K562 (cell line): ENCODE data around the gene IARS2. TPM values are rescaled to one million over a fixed set of nuclear protein-coding genes. Genes with fewer than 3 reads are reported as not detected.

Experiments
- ADNP ChIP-seq: fragments of 200-800 bp; sonication (Bioruptor generic); IDR thresholded peaks from 2 replicates; pipeline ENCODE4 v1.6.1; 2016; ENCODE audit warnings: missing genetic modification characterization, missing compliant biosample characterization
- CBX1 ChIP-seq: sonication (generic); IDR thresholded peaks from 2 replicates; pipeline ENCODE4 v1.6.1; 2016; ENCODE audit warnings: antibody characterized with exemption, low read depth, mild to moderate bottlenecking
- CHD1 ChIP-seq: fragments of 200-600 bp; sonication (generic); IDR thresholded peaks from one replicate; pipeline ENCODE4 v1.6.1; 2012; ENCODE audit warnings: mild to moderate bottlenecking, moderate library complexity, low read length, inconsistent platforms
- EHMT2 ChIP-seq: fragments of 450-650 bp; IDR thresholded peaks from 2 replicates; pipeline ENCODE4 v1.6.1; 2018; ENCODE audit warnings: antibody characterized with exemption
- ETS2 ChIP-seq: IDR thresholded peaks from 2 replicates; pipeline ENCODE4 v1.6.1; 2016; ENCODE audit warnings: borderline replicate concordance, missing genetic modification characterization, mild to moderate bottlenecking, moderate library complexity, missing compliant biosample characterization; ENCODE audit not compliant: poor library complexity, severe bottlenecking
- EZH2 ChIP-seq: IDR thresholded peaks from 2 replicates; pipeline ENCODE4 v1.6.1; 2012; ENCODE audit warnings: low read depth, mild to moderate bottlenecking, inconsistent platforms, low read length, borderline replicate concordance
- HDGF ChIP-seq: fragments of 450-650 bp; IDR thresholded peaks from 2 replicates; pipeline ENCODE4 v1.6.1; 2016
- HNRNPLL ChIP-seq: fragments of 200-400 bp; formaldehyde crosslinking; IDR thresholded peaks from 2 replicates; pipeline ENCODE4 v1.6.1; 2017; ENCODE audit warnings: low read length, low read depth, mild to moderate bottlenecking; ENCODE audit not compliant: poor library complexity, severe bottlenecking
- L3MBTL2 ChIP-seq: fragments of 450-650 bp; IDR thresholded peaks from 2 replicates; pipeline ENCODE4 v1.6.1; 2016; ENCODE audit warnings: mild to moderate bottlenecking, moderate library complexity
- MTA3 ChIP-seq: fragments of 450-650 bp; formaldehyde crosslinking; IDR thresholded peaks from 2 replicates; pipeline ENCODE4 v1.6.1; 2017; ENCODE audit warnings: mild to moderate bottlenecking, borderline replicate concordance
- NCOR1 ChIP-seq: fragments of 450-650 bp; IDR thresholded peaks from 2 replicates; pipeline ENCODE4 v1.6.1; 2016; ENCODE audit warnings: mild to moderate bottlenecking, moderate library complexity
- NEUROD1 ChIP-seq: fragments of 150-350 bp; IDR thresholded peaks from 2 replicates; pipeline ENCODE4 v1.6.1; 2014; ENCODE audit warnings: borderline replicate concordance, low read length, low read depth; ENCODE audit not compliant: partially characterized antibody
- RBM17 ChIP-seq: fragments of 200-400 bp; formaldehyde crosslinking; IDR thresholded peaks from 2 replicates; pipeline ENCODE4 v1.6.1; 2017; ENCODE audit warnings: low read depth, mild to moderate bottlenecking, low read length, borderline replicate concordance
- RBM39 ChIP-seq: fragments of 200-400 bp; formaldehyde crosslinking; optimal IDR thresholded peaks from 2 replicates; pipeline ENCODE3; 2018; ENCODE audit warnings: low read depth, low read length
- RNF2 ChIP-seq: sonication (generic); IDR thresholded peaks from 2 replicates; pipeline ENCODE4 v1.6.1; 2016
- SOX6 ChIP-seq: fragments of 450-650 bp; IDR thresholded peaks from 2 replicates; pipeline ENCODE4 v1.6.1; 2014; ENCODE audit warnings: mild to moderate bottlenecking
- SREBF1 ChIP-seq: fragments of 150-350 bp; IDR thresholded peaks from 2 replicates; pipeline ENCODE4 v1.6.1; 2014; ENCODE audit warnings: antibody characterized with exemption, low read depth, low read length, borderline replicate concordance
- SRSF1 ChIP-seq: fragments of 200-400 bp; formaldehyde crosslinking; IDR thresholded peaks from 2 replicates; pipeline ENCODE4 v1.6.1; 2017; ENCODE audit warnings: mild to moderate bottlenecking, low read depth, low read length, moderate library complexity
- ZNF224 ChIP-seq: sonication (generic); formaldehyde crosslinking; IDR thresholded peaks from 2 replicates; pipeline ENCODE4 v1.8.0; 2022; ENCODE audit warnings: mild to moderate bottlenecking, missing genetic modification reagents
- ZNF644 ChIP-seq: fragments of 200-800 bp; sonication (Bioruptor generic); IDR thresholded peaks from 2 replicates; pipeline ENCODE4 v1.6.1; 2016; ENCODE audit warnings: low read depth, missing genetic modification characterization, missing compliant biosample characterization
- ZNF778 ChIP-seq: fragments of 450-650 bp; formaldehyde crosslinking; IDR thresholded peaks from 2 replicates; pipeline ENCODE4 v1.4.0; 2020; ENCODE audit warnings: mild to moderate bottlenecking, moderate library complexity
- polyA plus RNA-seq, 8 experiments: library from polyadenylated mRNA; depleted of rRNA in 4 of 8; stranded (reverse) in 5 of 8; unstranded in 3 of 8; fragments of >200 nt; fragmentation: Nextera tagmentation in 2 of 8; fragmentation: Illumina TruSeq in 1 of 8; extraction: Ambion mirVana in 2 of 8; extraction: Trizol in 1 of 8; gene quantifications; 2 replicates each; pipeline versions ENCODE4 v1.2.1 to v1.2.3, GENCODE V29; 2011 to 2014; ENCODE audit warnings: inconsistent platforms in 1 of 8, missing spikeins in 1 of 8
- total RNA-seq, 7 experiments: library from RNA; depleted of rRNA in 6 of 7; stranded (reverse); fragments of >200 nt in 6 of 7; fragmentation: Illumina TruSeq in 2 of 7; extraction: Trizol in 2 of 7; gene quantifications; 2 replicates each; pipeline versions ENCODE4 v1.2.1 to v1.2.3, GENCODE V29; 2011 to 2021; ENCODE audit warnings: low replicate concordance in 1 of 7
- TF ChIP-seq, protein P1 (sequence below): fragments of 250-450 bp; sonication (Bioruptor Pico); IDR thresholded peaks from 2 replicates; pipeline ENCODE4 v1.6.1; 2021; ENCODE audit warnings: mild to moderate bottlenecking
- TF ChIP-seq, protein P2 (sequence below): sonication (generic); formaldehyde crosslinking; IDR thresholded peaks from 2 replicates; pipeline ENCODE4 v1.8.1; 2023; ENCODE audit warnings: mild to moderate bottlenecking, missing genetic modification reagents
- TF ChIP-seq, protein P3 (sequence below): fragments of 450-650 bp; IDR thresholded peaks from 2 replicates; pipeline ENCODE4 v1.6.1; 2016; ENCODE audit warnings: low read depth, mild to moderate bottlenecking, moderate library complexity
- TF ChIP-seq, protein P4 (sequence below): fragments of 250-450 bp; sonication (Bioruptor Pico); IDR thresholded peaks from 2 replicates; pipeline ENCODE4 v1.5.0; 2021

The IARS2 gene
- total and polyA plus RNA-seq, 9 of the 15 experiments (the other 6 are each of a cell fraction or from before 2014, with no cell fraction given): 39.6 to 127 (median 93.8) TPM

DNA sequence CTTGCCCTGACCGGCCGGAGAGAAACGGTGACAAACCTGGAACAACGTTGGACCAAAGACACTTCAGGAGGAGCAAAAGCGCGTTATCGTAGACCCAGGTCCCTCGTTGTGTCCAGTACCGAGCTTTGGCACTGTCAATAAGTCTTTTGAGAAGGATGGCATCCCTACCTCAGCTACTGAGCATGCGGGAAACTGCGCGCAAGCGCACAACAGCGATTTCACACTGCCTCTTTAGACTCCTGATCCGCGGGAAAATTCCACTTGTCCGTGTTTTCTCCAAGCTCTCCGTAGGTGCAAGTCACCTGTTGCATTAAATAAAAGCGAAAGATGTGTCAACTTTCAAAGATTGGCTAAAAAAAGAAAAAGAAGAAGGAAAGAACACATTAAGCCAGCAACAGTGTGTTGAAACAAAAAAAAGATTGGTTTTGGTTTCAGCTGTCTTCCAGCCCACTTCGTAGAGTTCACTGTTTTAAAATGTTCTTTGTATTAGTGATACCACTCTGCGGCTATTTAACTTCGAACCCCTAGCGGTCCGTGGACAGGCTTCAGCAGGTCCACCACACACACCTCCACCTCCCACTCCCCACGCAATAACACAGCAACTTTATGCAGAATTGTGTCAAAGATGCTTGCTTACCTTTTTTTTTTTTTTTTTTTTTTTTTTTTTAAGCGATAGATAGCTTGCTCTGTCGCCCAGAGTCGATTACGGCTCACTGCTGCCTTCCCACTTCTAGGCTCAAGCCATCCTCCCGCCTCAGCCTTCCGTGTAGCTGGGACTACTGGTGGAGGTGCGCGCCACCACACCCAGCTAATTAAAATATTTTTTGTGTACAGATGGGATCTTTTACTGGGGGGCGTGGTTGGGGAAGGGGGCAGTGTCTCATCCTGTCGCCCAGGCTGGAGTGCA lies 4.0 kb upstream of the IARS2 start, which contains the start of gene BPNT1 (continued):
- TF ChIP-seq SREBF1: no peak
- peak; percentile 48; the same call in 1 of the 2 replicates for TF ChIP-seq L3MBTL2
- no peak for TF ChIP-seq ADNP (tag)
- TF ChIP-seq, protein P1, sequence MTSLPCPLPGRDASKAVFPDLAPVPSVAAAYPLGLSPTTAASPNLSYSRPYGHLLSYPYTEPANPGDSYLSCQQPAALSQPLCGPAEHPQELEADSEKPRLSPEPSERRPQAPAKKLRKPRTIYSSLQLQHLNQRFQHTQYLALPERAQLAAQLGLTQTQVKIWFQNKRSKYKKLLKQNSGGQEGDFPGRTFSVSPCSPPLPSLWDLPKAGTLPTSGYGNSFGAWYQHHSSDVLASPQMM: no peak
- peak; percentile 47; the same call in 1 of the 2 replicates for TF ChIP-seq SOX6
- no peak for TF ChIP-seq ZNF224 (CRISPR knock-in tag)
- no peak for TF ChIP-seq EHMT2
- TF ChIP-seq CBX1: no peak; the same call in 1 of the 2 replicates
- TF ChIP-seq NEUROD1: peak; percentile 98
- TF ChIP-seq ZNF778 (CRISPR knock-in tag): no peak
- TF ChIP-seq RNF2: no peak
- TF ChIP-seq HNRNPLL: no peak
- no peak for TF ChIP-seq CHD1
- no peak for TF ChIP-seq RBM17
- no peak for TF ChIP-seq NCOR1
- peak; percentile 46; the same call in 1 of the 2 replicates for TF ChIP-seq MTA3
- TF ChIP-seq, protein P2, sequence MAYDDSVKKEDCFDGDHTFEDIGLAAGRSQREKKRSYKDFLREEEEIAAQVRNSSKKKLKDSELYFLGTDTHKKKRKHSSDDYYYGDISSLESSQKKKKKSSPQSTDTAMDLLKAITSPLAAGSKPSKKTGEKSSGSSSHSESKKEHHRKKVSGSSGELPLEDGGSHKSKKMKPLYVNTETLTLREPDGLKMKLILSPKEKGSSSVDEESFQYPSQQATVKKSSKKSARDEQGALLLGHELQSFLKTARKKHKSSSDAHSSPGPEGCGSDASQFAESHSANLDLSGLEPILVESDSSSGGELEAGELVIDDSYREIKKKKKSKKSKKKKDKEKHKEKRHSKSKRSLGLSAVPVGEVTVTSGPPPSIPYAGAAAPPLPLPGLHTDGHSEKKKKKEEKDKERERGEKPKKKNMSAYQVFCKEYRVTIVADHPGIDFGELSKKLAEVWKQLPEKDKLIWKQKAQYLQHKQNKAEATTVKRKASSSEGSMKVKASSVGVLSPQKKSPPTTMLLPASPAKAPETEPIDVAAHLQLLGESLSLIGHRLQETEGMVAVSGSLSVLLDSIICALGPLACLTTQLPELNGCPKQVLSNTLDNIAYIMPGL (CRISPR knock-in tag): no peak; the same call in none of the 2 replicates
- TF ChIP-seq, protein P3, sequence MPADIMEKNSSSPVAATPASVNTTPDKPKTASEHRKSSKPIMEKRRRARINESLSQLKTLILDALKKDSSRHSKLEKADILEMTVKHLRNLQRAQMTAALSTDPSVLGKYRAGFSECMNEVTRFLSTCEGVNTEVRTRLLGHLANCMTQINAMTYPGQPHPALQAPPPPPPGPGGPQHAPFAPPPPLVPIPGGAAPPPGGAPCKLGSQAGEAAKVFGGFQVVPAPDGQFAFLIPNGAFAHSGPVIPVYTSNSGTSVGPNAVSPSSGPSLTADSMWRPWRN: no peak
- TF ChIP-seq RBM39: no peak
- TF ChIP-seq, protein P4, sequence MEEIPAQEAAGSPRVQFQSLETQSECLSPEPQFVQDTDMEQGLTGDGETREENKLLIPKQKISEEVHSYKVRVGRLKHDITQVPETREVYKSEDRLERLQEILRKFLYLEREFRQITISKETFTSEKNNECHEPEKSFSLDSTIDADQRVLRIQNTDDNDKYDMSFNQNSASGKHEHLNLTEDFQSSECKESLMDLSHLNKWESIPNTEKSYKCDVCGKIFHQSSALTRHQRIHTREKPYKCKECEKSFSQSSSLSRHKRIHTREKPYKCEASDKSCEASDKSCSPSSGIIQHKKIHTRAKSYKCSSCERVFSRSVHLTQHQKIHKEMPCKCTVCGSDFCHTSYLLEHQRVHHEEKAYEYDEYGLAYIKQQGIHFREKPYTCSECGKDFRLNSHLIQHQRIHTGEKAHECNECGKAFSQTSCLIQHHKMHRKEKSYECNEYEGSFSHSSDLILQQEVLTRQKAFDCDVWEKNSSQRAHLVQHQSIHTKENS (CRISPR knock-in tag): no peak
- no peak for TF ChIP-seq EZH2
- TF ChIP-seq ETS2 (tag): no peak
- TF ChIP-seq ZNF644 (tag): no peak
- TF ChIP-seq HDGF: no peak
- no peak for TF ChIP-seq SRSF1
